HK-2 (cell line): ENCODE results near the gene PHF5A.

Experiments
- DNase-seq: peaks from one replicate; pipeline ENCODE4 v3.0.0-alpha.2; 2018; ENCODE audit not compliant: unreplicated experiment

Gene PHF5A

GRCh38 chr22:41417622-41418390 is 50.7 kb downstream of the PHF5A start:
- DNase-seq, result no peak

GRCh38 chr22:41415554-41415953 is 52.9 kb downstream of the PHF5A start:
- no peak for DNase-seq

GRCh38 chr22:41411021-41411851 is 57.3 kb downstream of the PHF5A start:
- DNase-seq, result no peak

GRCh38 chr22:41410311-41410751 is 58.2 kb downstream of the PHF5A start:
- no peak for DNase-seq
